ENCODE results near the gene SERINC5. TPM values are rescaled to one million over a fixed set of nuclear protein-coding genes. Genes with fewer than 3 reads are reported as not detected.
"Not testable (repeated sequence)": the region's sequence is repeated elsewhere in the genome, so short reads cannot be mapped to it uniquely, and the experiment has no call there.

SERINC5 gene
- total RNA-seq, 1 experiment from 2014 or later: 19.4 TPM

DNA sequence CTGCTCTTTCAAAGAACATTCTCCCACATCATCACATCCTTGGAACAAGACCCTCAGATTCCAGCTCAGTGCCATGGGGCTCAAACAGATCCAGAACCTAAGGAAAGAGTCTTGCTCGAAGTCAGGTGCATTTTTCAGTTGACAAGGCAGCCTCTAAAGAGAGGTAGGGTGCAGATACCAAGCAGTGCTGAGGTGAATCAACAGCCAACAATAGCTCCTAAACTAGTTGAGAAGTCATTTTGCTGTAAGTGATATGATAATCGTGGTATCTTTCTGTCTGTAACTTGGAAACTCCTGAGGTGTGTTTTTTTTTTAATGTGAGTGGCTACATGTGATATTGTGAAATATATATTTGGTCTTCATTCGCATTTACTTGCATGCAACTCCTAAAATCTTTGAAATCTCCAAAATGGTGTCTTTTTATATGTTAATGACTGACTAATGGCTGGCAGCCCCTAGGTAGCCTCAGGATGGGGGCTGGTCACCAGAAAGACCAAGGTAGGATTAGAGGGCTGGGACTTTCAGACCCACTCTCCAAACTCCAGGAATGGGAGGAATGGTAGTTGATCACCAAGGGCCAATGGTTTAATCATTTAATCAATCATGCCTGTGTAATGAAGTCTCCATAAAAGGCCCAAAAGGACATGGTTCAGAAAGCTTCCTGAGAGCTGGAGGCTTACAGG, 96.6 kb downstream of the SERINC5 start:
- in situ Hi-C loops (cut with HindIII; ENCODE audit: low pct_unique_long_range_greater_than_20kb, low sequenced_read_pairs): no loop called here
- DNase-seq (ENCODE audit: low read depth): no peak

DNA sequence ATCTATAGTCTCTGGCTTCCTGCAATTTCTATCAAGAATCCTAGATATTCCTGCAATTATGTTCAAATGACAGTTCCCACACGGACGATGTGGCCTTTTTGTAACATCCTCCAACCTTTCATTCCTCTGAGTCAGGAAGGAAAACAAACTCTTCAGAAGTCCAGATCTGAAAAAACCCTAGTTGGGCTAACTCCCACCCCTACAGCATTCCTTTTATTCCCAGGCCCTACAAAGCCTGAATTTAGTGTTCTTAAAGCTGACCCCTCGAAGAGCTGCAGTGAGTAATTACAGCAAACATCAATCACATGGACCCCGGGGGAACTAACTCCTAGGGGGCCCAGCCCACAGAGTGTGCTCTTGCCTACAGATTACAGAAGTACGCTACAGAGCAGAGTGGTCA, 99.7 kb downstream of the SERINC5 start:
- in situ Hi-C loops (cut with HindIII; ENCODE audit: low pct_unique_long_range_greater_than_20kb, low sequenced_read_pairs): no loop called here
- no peak for DNase-seq (ENCODE audit: low read depth)

DNA sequence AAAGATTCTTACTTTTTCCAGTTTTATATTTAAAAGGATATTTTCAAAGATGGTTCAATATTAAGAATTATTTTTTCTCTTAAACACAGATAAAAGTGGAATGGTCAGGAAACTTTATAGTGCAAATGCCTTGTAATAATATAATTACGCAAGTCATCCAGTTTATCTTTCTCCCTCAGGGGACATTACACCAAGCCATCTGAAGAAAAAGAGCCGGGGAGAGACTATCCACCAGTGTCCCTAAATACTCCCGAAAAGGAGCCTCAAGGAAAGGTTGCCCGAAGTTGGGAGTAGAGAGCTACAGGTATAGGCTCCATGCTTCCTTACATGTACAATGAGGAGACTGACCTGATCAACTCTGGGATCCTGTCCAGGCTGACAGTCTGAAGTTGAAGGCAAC, 101.1 kb downstream of the SERINC5 start:
- in situ Hi-C loops (cut with HindIII; ENCODE audit: low pct_unique_long_range_greater_than_20kb, low sequenced_read_pairs): no loop called here
- no peak for DNase-seq (ENCODE audit: low read depth)

DNA sequence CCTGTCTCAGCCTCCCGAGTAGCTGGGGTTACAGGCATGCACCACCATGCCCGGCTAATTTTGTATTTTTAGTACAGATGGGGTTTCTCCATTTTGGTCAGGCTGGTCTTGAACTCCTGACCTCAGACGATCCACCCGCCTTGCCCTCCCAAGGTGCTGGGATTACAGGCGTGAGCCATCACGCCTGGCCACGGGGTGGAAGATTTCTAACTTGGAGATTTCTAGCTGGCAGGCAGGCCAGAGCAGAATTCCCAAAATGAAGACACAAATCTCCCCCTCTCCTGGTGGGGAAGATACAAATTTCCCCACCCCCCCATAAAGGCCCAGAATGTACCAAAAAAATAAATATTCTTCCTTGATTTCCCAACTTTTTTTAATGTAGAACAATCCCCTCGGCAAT, 101.6 kb downstream of the SERINC5 start:
- DNase-seq (ENCODE audit: low read depth); in situ Hi-C loops (cut with HindIII; ENCODE audit: low pct_unique_long_range_greater_than_20kb, low sequenced_read_pairs): not testable (repeated sequence)

DNA sequence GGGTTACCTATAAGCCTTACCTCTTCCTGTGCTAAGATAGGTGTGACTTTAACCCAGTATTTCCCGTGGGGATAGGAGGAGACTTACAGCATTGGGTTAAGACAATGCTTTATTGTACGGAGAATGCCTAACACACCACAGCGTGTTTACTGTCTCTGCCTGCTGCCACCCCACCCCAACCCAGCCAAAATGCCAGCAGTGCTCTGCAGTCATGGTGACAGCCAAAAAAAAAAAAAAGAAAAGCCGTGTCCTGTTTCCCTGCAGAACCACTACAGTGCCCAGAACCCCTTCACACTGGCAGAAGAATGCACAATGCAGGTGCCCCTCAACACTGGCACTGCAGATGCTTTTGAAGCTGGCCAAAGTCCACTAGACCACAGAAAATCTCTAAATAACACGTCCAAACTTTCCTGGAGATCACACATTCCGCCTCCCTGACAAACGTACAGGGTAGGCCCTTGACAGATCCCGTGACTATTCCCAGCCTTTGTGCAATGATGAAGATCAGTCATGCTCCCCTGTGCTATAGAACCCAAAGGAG, 102.2 kb downstream of the SERINC5 start:
- in situ Hi-C loops (cut with HindIII; ENCODE audit: low pct_unique_long_range_greater_than_20kb, low sequenced_read_pairs): no loop called here
- DNase-seq (ENCODE audit: low read depth): no peak

DNA sequence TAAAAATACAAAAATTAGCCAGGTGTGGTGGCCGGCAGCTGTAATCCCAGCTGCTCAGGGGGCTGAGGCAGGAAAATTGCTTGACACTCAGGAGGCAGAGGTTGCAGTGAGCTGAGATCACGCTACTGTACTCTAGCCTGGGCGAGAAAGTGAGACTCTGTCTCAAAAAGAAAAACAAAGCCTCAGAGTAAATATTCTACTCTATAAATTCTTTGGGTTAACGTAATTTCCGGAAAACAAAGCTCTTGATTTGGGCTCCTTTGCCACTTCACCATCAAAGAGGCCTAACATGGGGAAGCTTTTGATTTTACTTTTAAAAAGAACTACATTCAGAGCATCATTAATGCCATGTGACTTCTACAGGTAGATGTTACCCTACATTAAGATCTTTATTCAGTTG, 103.1 kb downstream of the SERINC5 start:
- no peak for DNase-seq (ENCODE audit: low read depth)
- in situ Hi-C loops (cut with HindIII; ENCODE audit: low pct_unique_long_range_greater_than_20kb, low sequenced_read_pairs): no loop called here

DNA sequence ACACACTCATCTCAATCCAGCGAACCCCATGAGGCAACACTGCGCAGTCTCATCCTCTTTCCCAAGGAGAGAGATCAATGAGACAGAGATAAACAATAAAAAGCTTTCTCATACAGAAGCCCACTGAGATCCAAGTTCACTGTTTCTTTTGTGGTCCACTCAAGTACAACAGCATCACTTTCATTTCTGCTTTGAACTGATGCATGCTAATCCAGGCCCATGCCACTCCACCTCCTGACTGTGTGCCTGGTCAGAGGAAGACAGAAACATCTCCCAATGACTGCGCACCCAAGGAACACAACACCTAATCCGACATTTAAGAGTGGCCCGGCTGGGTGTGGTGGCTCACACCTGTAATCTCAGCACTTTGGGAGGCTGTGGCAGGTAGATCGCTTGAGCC, 104.0 kb downstream of the SERINC5 start:
- DNase-seq (ENCODE audit: low read depth): no peak
- in situ Hi-C loops (cut with HindIII; ENCODE audit: low pct_unique_long_range_greater_than_20kb, low sequenced_read_pairs): no loop called here

DNA sequence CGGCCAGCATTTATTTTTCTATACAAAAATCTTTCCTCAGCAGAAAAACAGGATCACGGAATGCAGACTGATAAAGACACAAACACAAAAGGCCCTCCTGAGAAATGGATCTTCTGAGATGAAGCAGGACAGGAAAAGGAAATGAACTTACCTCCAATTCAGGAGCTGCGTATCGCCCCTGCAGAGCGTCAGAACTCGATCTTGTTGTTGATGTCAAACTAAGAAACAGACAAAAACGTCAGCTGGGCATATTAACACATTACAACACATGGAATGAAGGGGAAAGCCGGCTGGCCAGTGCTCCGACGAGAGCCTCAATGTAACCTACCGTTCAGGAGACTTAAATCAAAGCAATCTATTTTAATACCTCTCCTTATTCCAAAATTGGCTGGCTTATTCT, 105.1 kb downstream of the SERINC5 start:
- DNase-seq (ENCODE audit: low read depth): no peak
- in situ Hi-C loops (cut with HindIII; ENCODE audit: low pct_unique_long_range_greater_than_20kb, low sequenced_read_pairs): no loop called here

DNA sequence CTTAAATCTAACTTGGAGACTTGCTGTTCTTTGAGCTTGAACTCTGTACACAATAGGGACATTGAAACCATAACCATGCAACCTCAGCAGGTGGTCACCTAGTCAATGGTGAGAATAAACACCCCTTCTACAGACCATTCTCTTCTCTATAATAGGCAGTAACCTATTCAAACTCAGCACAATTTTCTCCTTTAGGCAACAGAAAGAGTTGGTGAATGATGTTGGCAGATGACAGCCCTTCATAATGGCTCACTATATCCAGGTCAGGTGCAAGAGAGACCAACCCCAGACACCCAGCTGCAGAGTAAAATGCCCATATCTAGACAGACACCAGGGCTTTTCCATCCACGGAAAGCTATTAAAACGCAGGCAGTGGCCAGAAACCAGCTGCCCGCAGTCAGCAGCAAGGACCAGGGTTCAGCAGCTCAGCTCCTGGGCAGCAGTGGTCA, 106.7 kb downstream of the SERINC5 start:
- DNase-seq (ENCODE audit: low read depth): no peak
- in situ Hi-C loops (cut with HindIII; ENCODE audit: low pct_unique_long_range_greater_than_20kb, low sequenced_read_pairs): no loop called here

DNA sequence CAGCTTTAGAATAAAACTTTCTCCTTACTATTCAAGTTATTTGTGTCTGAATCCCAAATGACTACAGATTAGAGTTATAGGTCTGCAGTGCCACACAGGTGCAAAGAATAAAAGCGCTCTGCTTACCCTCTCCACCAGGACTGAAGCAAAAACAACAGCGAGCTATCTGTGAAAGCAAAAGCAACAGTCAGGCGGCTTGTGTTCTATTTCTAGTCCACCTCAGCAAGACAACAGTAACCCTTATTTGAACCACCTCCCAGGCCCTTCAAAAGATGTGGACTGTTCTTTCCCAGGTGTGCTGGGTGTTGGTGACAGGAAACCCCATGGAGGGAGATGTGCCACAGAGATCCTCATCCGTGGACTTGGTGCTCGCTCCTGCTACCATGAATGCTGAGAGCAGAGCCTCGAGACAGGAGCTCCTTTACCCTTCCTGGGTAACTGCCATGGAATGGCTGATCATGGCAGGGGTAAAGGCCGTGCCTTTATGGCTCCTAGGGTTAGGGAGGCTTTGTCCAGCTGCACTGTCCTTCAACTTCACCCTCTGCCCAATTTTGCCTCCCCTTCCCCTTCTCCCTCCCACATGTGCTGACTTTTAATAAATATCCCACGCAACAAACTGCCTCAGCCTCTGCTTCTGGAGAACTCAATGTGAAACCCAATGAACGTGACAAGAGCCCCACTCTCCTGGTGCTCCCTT, 108.6 kb downstream of the SERINC5 start:
- in situ Hi-C loops (cut with HindIII; ENCODE audit: low pct_unique_long_range_greater_than_20kb, low sequenced_read_pairs): no loop called here
- no peak for DNase-seq (ENCODE audit: low read depth)

DNA sequence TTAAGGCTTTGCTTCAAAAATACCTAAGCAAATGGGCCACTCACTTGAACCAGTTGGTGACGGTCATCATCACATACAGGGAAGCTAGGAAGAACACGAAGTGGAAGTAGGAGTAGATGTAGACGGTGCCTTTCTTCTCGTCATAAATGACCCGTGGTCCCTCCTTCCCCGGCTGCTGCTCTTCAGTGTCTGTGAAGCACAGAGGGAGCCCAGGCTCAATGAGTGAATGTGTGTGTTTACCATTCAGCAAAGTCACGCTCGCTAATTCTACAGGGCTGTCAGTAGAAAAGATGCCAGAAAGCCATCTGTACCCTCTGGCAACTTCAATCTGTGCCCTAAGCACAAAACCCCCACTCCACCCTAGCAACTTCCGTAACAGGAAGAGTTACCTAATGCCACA, 109.8 kb downstream of the SERINC5 start:
- in situ Hi-C loops (cut with HindIII; ENCODE audit: low pct_unique_long_range_greater_than_20kb, low sequenced_read_pairs): no loop called here
- no peak for DNase-seq (ENCODE audit: low read depth)

DNA sequence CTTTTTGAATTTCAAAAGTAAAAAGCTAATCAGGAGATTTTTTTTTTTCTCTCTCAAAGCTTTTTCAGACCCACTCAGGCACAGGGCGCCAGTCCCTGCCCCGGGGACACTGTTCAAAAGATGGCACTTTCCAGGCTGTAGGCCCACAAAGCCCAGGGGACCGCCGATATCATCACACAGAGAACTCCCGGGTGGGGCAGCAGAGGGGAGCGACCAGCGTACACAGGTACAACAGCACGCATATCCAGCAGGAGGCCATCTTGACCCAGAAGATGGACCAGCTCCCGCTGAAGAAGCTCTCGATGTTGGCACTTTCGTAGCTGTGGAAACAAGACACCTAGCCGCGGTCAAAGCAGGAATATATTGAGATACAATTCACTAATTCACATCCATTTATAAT, 112.4 kb downstream of the SERINC5 start:
- no peak for DNase-seq (ENCODE audit: low read depth)
- in situ Hi-C loops (cut with HindIII; ENCODE audit: low pct_unique_long_range_greater_than_20kb, low sequenced_read_pairs): no loop called here

DNA sequence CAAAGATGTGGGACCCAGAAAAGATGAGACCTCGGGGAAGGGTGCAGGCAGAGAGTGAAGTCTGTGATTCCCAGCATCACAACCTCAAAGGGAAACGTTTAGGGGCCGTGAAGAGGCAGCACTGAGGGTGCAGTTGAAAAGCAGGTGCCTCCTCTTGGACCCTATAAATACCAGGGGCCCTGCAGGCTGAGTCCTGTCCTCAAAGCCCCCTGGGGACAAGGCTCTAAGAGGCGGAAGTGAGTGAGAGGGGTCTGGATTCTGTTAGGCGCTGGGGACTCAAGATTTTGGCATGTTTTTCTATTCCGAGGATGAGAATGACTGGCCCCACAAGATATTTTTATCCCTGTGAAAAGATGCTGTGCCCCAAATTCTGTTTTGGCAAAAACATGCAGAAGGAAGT, 112.9 kb downstream of the SERINC5 start:
- in situ Hi-C loops (cut with HindIII; ENCODE audit: low pct_unique_long_range_greater_than_20kb, low sequenced_read_pairs): no loop called here
- no peak for DNase-seq (ENCODE audit: low read depth)

DNA sequence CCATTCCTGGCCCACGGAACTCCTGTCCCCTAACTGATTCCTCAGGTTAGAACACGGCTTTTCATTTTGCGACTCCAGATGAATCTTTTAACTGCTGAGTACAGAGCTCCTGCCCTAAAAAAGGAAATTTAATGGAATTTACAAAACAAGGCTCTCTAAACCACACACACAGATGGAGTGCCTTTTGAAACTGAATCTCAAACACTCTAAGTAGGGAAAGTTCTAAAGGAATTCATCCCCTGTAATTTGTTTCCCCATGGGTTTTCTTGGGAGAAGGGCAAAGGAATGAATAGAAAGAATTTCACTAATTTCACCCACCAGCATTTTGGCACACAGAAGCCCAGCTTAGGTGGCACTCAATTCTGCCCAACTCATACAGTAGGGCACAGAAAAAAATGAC, 114.2 kb downstream of the SERINC5 start:
- DNase-seq (ENCODE audit: low read depth): no peak
- in situ Hi-C loops (cut with HindIII; ENCODE audit: low pct_unique_long_range_greater_than_20kb, low sequenced_read_pairs): no loop called here

DNA sequence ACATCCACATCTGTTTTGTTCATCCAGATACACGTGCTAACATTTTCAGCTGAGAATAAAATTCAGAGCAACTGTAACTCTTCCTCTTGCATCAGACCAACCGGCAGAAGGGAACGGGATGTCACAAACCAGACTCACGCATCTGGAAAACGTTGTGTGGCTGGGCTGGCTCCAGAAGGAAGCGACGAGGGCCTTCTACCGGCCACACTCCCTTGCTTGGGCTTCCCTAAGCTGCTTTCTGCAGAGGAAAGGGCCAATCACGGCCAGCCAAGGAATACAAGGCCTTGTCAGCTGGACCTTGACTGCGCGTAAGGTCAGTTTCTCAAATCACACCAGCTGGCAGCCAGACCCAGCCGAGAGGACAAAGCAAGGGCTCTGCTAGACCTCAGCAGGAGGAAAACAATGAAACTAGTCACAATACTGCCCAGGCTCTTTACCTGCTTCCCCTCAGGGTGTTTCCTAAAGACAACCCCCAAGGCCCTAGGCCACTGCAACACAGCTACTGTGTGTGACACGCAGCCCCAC, 114.6 kb downstream of the SERINC5 start:
- in situ Hi-C loops (cut with HindIII; ENCODE audit: low pct_unique_long_range_greater_than_20kb, low sequenced_read_pairs): no loop called here
- DNase-seq (ENCODE audit: low read depth): no peak

DNA sequence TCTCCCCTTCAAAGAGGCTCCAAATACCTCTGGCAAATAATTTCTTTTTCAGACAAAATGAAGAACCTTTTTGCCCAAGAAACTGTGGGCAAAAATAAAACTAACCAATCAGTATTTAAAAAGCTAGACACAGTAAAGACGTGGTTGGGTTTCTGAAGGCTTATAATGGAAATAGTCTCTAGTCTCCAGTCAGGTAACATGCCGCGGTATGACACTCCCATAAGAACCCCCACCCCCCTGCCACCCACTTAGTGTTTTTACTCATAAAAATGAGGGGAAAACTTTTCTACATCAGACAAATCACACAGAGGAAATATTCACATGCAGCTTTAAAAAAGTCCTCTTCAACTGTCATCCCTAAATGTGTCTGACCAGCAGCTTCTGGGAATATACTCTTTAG, 115.4 kb downstream of the SERINC5 start:
- in situ Hi-C loops (cut with HindIII; ENCODE audit: low pct_unique_long_range_greater_than_20kb, low sequenced_read_pairs): no loop called here
- DNase-seq (ENCODE audit: low read depth): no peak

DNA sequence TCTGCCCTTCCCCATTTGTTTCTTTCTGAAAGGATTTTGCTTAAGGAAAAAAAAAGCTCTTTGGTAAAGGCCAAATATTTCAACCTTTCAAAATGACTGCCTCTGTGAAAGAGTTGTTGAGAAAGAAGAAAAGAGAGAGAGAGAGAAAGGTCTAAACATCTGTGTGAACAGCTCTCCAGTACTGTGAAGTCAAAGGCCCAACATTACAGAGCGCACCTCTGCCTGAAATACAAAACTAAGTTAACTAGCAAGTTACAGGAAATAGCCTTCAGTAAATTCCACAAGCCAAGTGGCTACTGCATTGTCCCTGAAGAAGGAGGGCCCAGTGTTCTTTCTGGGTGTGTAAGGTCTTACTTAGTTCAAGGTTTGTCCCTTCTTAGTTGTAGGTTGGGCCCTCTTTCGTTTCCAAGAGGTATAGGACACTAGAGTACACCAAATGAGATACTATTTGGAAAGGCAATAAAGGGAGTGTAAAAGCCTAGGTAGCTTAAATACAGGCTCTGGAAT, 116.3 kb downstream of the SERINC5 start:
- in situ Hi-C loops (cut with HindIII; ENCODE audit: low pct_unique_long_range_greater_than_20kb, low sequenced_read_pairs): no loop called here
- no peak for DNase-seq (ENCODE audit: low read depth)

DNA sequence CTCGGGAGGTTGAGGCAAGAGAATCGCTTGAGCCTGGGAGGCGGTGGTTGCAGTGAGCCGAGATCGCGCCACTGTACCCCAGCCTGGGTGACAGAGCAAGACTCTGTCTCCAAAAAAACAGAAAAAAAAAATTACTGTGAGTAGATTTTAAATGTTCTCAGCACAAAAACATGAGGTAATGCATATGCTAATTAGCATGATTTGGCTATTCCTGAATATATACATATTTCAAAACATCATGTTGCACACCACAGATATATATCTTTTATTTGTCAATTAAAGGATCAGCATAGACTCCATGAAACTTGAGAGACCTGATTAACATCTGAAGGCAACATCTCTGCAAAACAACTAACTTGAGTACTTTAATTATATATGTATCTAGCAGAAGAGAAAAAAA, 117.4 kb downstream of the SERINC5 start:
- in situ Hi-C loops (cut with HindIII; ENCODE audit: low pct_unique_long_range_greater_than_20kb, low sequenced_read_pairs): no loop called here
- no peak for DNase-seq (ENCODE audit: low read depth)

DNA sequence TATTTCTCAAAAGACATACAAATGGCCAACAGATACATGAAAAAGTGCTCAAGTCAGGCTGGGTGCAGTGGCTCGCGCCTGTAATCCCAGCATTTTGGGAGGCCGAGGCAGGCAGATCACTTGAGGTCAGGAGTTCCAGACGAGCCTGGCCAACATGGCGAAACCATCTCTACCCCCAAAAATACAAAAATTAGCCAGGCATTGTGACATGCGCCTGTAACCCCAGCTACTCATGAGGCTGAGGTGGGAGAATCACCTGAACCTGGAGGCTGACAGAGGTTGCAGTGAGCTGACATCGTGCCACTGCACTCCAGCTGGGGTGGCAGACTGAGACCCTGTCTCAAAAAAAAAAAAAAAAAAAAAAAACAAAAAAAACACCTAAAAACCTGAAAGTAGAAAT, 119.0 kb downstream of the SERINC5 start:
- in situ Hi-C loops (cut with HindIII; ENCODE audit: low pct_unique_long_range_greater_than_20kb, low sequenced_read_pairs); DNase-seq (ENCODE audit: low read depth): not testable (repeated sequence)

Data from Caki2 (cell line).